HG03432 (cell line): ENCODE data around the gene REELD1.

Source experiments
- ATAC-seq: cut with Tn5 transposase; IDR thresholded peaks from one replicate; pipeline ENCODE4 v1.9.1; 2021; ENCODE audit warnings: mild to moderate bottlenecking, moderate library complexity; ENCODE audit not compliant: unreplicated experiment

The REELD1 gene

GRCh38 chr4:146263793-146264192 is 49.5 kb downstream of the REELD1 start:
- no peak for ATAC-seq

GRCh38 chr4:146265950-146266490 is 51.7 kb downstream of the REELD1 start:
- ATAC-seq = no peak

GRCh38 chr4:146267826-146268225 is 53.5 kb downstream of the REELD1 start:
- no peak for ATAC-seq

- peak; percentile 54 for ATAC-seq
Observed at GRCh38 chr4:146269228-146269653, 54.9 kb downstream of the REELD1 start.

GRCh38 chr4:146271466-146271865 is 57.1 kb downstream of the REELD1 start:
- ATAC-seq = no peak

- ATAC-seq = peak; percentile 77
Observed at GRCh38 chr4:146273204-146273901, 59.0 kb downstream of the REELD1 start.

- no peak for ATAC-seq
Observed at GRCh38 chr4:146274774-146275173, 60.4 kb downstream of the REELD1 start.

- ATAC-seq = no peak
Observed at GRCh38 chr4:146275370-146275769, 61.0 kb downstream of the REELD1 start.

GRCh38 chr4:146278986-146279385 is 64.6 kb downstream of the REELD1 start:
- no peak for ATAC-seq
